ENCODE data around the gene ARMCX5. TPM values are rescaled to one million over a fixed set of nuclear protein-coding genes. Genes with fewer than 3 reads are reported as not detected.
A peak's percentile ranks its signal among the peaks of the same experiment; 100 is the strongest.

The ARMCX5 gene
- total and polyA plus RNA-seq, 7 donors: 5.0 to 10.0 (median 7.2) TPM

GRCh38 chrX:102593367-102593766, 5.9 kb upstream of the ARMCX5 start:
- no peaks in the 10 kb centered on the region for H3K9me3 ChIP-seq
- intact Hi-C loops (cut with DNase I): no loop called here
- no peaks in the 10 kb centered on the region for H3K4me1 ChIP-seq
- no peaks in the 10 kb centered on the region for H3K36me3 ChIP-seq
- H3K27me3 ChIP-seq: no peaks in the 10 kb centered on the region
- WGBS, 2 donors: 73 to 84% methylated on average over 2 of the region's 2 CpGs
- no peak for DNase-seq
- TF ChIP-seq EP300 (IDR thresholded peaks at IDR 0.05) (no peak), POLR2A (IDR thresholded peaks at IDR 0.05) (no peak), POLR2AphosphoS5 (IDR thresholded peaks at IDR 0.05) (no peak)
- TF ChIP-seq, protein P1, sequence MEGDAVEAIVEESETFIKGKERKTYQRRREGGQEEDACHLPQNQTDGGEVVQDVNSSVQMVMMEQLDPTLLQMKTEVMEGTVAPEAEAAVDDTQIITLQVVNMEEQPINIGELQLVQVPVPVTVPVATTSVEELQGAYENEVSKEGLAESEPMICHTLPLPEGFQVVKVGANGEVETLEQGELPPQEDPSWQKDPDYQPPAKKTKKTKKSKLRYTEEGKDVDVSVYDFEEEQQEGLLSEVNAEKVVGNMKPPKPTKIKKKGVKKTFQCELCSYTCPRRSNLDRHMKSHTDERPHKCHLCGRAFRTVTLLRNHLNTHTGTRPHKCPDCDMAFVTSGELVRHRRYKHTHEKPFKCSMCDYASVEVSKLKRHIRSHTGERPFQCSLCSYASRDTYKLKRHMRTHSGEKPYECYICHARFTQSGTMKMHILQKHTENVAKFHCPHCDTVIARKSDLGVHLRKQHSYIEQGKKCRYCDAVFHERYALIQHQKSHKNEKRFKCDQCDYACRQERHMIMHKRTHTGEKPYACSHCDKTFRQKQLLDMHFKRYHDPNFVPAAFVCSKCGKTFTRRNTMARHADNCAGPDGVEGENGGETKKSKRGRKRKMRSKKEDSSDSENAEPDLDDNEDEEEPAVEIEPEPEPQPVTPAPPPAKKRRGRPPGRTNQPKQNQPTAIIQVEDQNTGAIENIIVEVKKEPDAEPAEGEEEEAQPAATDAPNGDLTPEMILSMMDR (IDR thresholded peaks at IDR 0.05): no peak
- H3K4me3 ChIP-seq: no peak overlapping the region
- no peak overlapping the region for H3K27ac ChIP-seq

DNA sequence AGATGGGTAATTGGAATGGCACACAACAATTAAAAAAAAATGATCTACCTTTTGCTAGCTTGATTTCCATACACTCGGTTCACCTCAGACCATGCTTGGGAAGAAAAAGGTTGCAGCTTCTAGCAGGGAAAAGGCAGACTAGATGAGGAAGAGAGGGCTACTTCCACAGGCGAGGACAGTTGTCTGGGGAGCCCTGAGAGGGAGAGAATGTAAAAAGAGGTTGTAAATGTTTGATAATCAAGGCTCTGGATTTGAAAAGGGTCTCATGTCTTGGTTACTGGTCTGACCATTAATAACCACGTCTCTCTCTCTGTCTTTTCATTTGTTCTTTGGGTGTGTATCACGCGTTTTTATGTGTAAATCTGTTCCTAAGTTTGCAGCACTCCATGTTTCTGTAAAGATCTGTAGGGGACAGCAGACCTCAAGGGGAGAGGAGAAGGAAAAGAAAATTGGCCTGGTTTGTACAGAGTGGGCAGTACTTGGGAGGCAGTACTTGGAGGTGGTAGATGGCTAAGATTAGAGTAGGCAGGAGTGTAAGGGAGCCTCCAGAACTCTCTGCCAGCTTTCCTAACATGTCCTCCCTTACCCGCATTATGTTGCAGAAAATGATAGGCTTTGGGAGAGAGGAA, 750 bp downstream of the ARMCX5 start:
- H3K4me1 ChIP-seq: peaks cover 0 to 4% (median 0%) of the 10 kb centered on the region in 4 donors
- TF ChIP-seq EP300 (IDR thresholded peaks at IDR 0.05) (no peak), POLR2A (IDR thresholded peaks at IDR 0.05) (no peak), POLR2AphosphoS5 (IDR thresholded peaks at IDR 0.05) (no peak)
- TF ChIP-seq, protein P1 (IDR thresholded peaks at IDR 0.05): no peak
- H3K9me3 ChIP-seq: no peaks in the 10 kb centered on the region
- H3K27ac ChIP-seq: peak overlapping the region; percentile 75 to 80 (median 76)
- H3K4me3 ChIP-seq: peak overlapping the region; percentile 37 to 59 (median 54)
- H3K36me3 ChIP-seq: no peaks in the 10 kb centered on the region
- no peak for DNase-seq
- H3K27me3 ChIP-seq: no peaks in the 10 kb centered on the region
- intact Hi-C loops (cut with DNase I): loop anchor here (1.0 to 5.0 kb wide), 3 partner anchors 51 to 167 kb away; partner anchors contain the start of genes GPRASP1 and GPRASP2
- 3 to 8% methylated on average over 6 of the region's 6 CpGs for WGBS, 2 donors

- Histone ChIP-seq H3K27me3 (no peaks in the 10 kb centered on the region), H3K27ac (no peak overlapping the region), H3K4me1 (peaks cover 0 to 4% (median 0%) of the 10 kb centered on the region in 4 donors), H3K36me3 (no peaks in the 10 kb centered on the region), H3K9me3 (no peaks in the 10 kb centered on the region), H3K4me3 (no peak overlapping the region)
- TF ChIP-seq EP300 (IDR thresholded peaks at IDR 0.05) (no peak), POLR2A (IDR thresholded peaks at IDR 0.05) (no peak), POLR2AphosphoS5 (IDR thresholded peaks at IDR 0.05) (no peak)
- TF ChIP-seq, protein P1 (IDR thresholded peaks at IDR 0.05): no peak
- 63 to 81% methylated on average over 1 of the region's 1 CpG for WGBS, 2 donors
- no peak for DNase-seq
- intact Hi-C loops (cut with DNase I): loop anchor here (5.0 kb wide), 1 partner anchor 163 kb away; no protein-coding TSS in a partner anchor
Observed at GRCh38 chrX:102604327-102604726, 5.0 kb downstream of the ARMCX5 start.

DNA sequence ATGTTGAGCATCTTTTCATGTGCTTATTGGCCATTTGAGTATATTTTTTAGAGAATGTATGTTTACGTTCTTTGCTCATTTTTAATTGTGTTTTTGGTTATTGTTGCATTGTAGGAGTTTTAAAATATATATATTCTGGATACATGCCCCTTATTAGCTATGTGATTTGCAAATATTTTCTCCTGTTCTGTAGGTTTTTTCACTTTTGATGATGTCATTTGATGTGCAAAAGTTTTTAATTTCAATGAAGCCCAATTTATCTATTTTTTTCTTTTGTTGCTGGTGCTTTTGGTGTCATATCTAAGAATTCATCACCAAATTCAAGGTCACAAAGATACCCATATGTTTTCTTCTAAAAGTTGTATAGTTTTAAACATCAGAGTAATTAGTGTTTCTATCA, 6.8 kb downstream of the ARMCX5 start:
- TF ChIP-seq POLR2AphosphoS5 (IDR thresholded peaks at IDR 0.05): no peak
- TF ChIP-seq, protein P1 (IDR thresholded peaks at IDR 0.05): no peak
- TF ChIP-seq POLR2A (IDR thresholded peaks at IDR 0.05): no peak
- TF ChIP-seq EP300 (IDR thresholded peaks at IDR 0.05): no peak
- no peaks in the 10 kb centered on the region for H3K36me3 ChIP-seq
- no peaks in the 10 kb centered on the region for H3K27me3 ChIP-seq
- no peak overlapping the region for H3K27ac ChIP-seq
- DNase-seq: no peak
- 95 to 96% methylated on average over 1 of the region's 1 CpG for WGBS, 2 donors
- intact Hi-C loops (cut with DNase I): no loop called here
- H3K4me1 ChIP-seq: no peaks in the 10 kb centered on the region
- no peak overlapping the region for H3K4me3 ChIP-seq
- no peaks in the 10 kb centered on the region for H3K9me3 ChIP-seq

All from sigmoid colon (tissue), 7 donors.